H9 (cell line): ENCODE results near the gene ZNF674. TPM values are rescaled to one million over a fixed set of nuclear protein-coding genes. Genes with fewer than 3 reads are reported as not detected.

Experiments used
- DNase-seq: peaks from one replicate; pipeline ENCODE4 v3.0.0-alpha.2; 2017
- H2AFZ ChIP-seq: one replicate; pipeline ENCODE4 v1.6.1; 2013; ENCODE audit warnings: mild to moderate bottlenecking, low read length, control low read depth, moderate library complexity
- H2AK5ac ChIP-seq: 2 replicates; pipeline ENCODE4 v1.6.1; 2013; ENCODE audit warnings: low read length, control low read depth, mixed read lengths; ENCODE audit not compliant: insufficient read length
- H2BK120ac ChIP-seq: one replicate; pipeline ENCODE4 v1.6.1; 2013; ENCODE audit warnings: low read depth, mild to moderate bottlenecking, low read length, control low read depth, inconsistent platforms; ENCODE audit not compliant: poor library complexity, severe bottlenecking
- H2BK12ac ChIP-seq: 2 replicates; pipeline ENCODE4 v1.6.1; 2013; ENCODE audit warnings: low read length, control low read depth, mixed read lengths, low read depth; ENCODE audit not compliant: insufficient read length
- H2BK15ac ChIP-seq: 2 replicates; pipeline ENCODE4 v1.6.1; 2013; ENCODE audit warnings: low read depth, low read length, control low read depth
- H2BK20ac ChIP-seq: one replicate; pipeline ENCODE4 v1.6.1; 2013; ENCODE audit warnings: low read depth, mild to moderate bottlenecking, low read length, control low read depth, inconsistent platforms; ENCODE audit not compliant: poor library complexity, severe bottlenecking
- H2BK5ac ChIP-seq: 2 replicates; pipeline ENCODE4 v1.6.1; 2013; ENCODE audit warnings: low read length, control low read depth, mixed read lengths; ENCODE audit not compliant: insufficient read length
- H3K14ac ChIP-seq: 2 replicates; pipeline ENCODE4 v1.6.1; 2013; ENCODE audit warnings: low read length, control low read depth; ENCODE audit not compliant: insufficient read depth
- H3K18ac ChIP-seq: 2 replicates; pipeline ENCODE4 v1.6.1; 2013; ENCODE audit warnings: low read depth, mild to moderate bottlenecking, mixed read lengths, low read length, control low read depth; ENCODE audit not compliant: insufficient read length
- H3K23ac ChIP-seq: 2 replicates; pipeline ENCODE4 v1.6.1; 2013; ENCODE audit warnings: low read length, control low read depth, mixed read lengths, low read depth; ENCODE audit not compliant: insufficient read length
- H3K23me2 ChIP-seq: 2 replicates; pipeline ENCODE4 v1.6.1; 2013; ENCODE audit warnings: low read depth, mild to moderate bottlenecking, mixed read lengths, low read length, control low read depth; ENCODE audit not compliant: insufficient read length, poor library complexity, severe bottlenecking
- H3K27ac ChIP-seq: 2 replicates; pipeline ENCODE4 v1.5.1; 2013; ENCODE audit warnings: low read length, control low read depth, mixed read lengths, low read depth; ENCODE audit not compliant: insufficient read length
- H3K27me3 ChIP-seq: 2 replicates; pipeline ENCODE4 v1.6.1; 2013; ENCODE audit warnings: low read length, control low read depth, inconsistent platforms; ENCODE audit not compliant: insufficient read depth
- H3K4ac ChIP-seq: 2 replicates; pipeline ENCODE4 v1.6.1; 2013; ENCODE audit warnings: low read depth, mild to moderate bottlenecking, control low read depth, inconsistent platforms, low read length, moderate library complexity
- H3K4me1 ChIP-seq: 2 replicates; pipeline ENCODE4 v1.6.1; 2013; ENCODE audit warnings: low read length, control low read depth, inconsistent platforms; ENCODE audit not compliant: insufficient read depth
- H3K4me2 ChIP-seq: 2 replicates; pipeline ENCODE4 v1.6.1; 2013; ENCODE audit warnings: low read length, control low read depth, mixed read lengths; ENCODE audit not compliant: insufficient read length, insufficient read depth
- H3K56ac ChIP-seq: 2 replicates; pipeline ENCODE4 v1.6.1; 2013; ENCODE audit warnings: low read depth, mild to moderate bottlenecking, mixed read lengths, low read length, control low read depth; ENCODE audit not compliant: insufficient read length
- H3K79me1 ChIP-seq: 2 replicates; pipeline ENCODE4 v1.6.1; 2013; ENCODE audit warnings: low read depth, mild to moderate bottlenecking, moderate library complexity, low read length, control low read depth, inconsistent platforms; ENCODE audit not compliant: insufficient read depth, poor library complexity, severe bottlenecking
- H3K79me2 ChIP-seq: 2 replicates; pipeline ENCODE4 v1.6.1; 2013; ENCODE audit warnings: low read length, control low read depth, inconsistent platforms; ENCODE audit not compliant: insufficient read depth
- H3K9ac ChIP-seq: 2 replicates; pipeline ENCODE4 v1.6.1; 2013; ENCODE audit warnings: low read length, control low read depth, mixed read lengths; ENCODE audit not compliant: insufficient read length; ENCODE audit errors: extremely low read depth
- H3K9me3 ChIP-seq: one replicate; pipeline ENCODE4 v1.6.1; 2013; ENCODE audit warnings: low read depth, low read length, inconsistent platforms; ENCODE audit not compliant: control insufficient read depth
- H3T11ph ChIP-seq: one replicate; pipeline ENCODE4 v1.6.1; 2013; ENCODE audit warnings: mild to moderate bottlenecking, low read length, control low read depth, inconsistent platforms
- H4K20me1 ChIP-seq: one replicate; pipeline ENCODE4 v1.6.1; 2013; ENCODE audit not compliant: control insufficient read depth, insufficient read length, insufficient read depth
- H4K5ac ChIP-seq: 2 replicates; pipeline ENCODE4 v1.6.1; 2013; ENCODE audit warnings: low read depth, mild to moderate bottlenecking, mixed read lengths, low read length, control low read depth; ENCODE audit not compliant: insufficient read length
- H4K8ac ChIP-seq: replicated peaks from 2 replicates; pipeline ENCODE4 v1.6.1; 2013; ENCODE audit warnings: low read length, control low read depth, mixed read lengths, low read depth; ENCODE audit not compliant: insufficient read length
- H4K91ac ChIP-seq: 2 replicates; pipeline ENCODE4 v1.6.1; 2013; ENCODE audit warnings: low read depth, mild to moderate bottlenecking, moderate library complexity, mixed read lengths, low read length, control low read depth; ENCODE audit not compliant: insufficient read length
- H3K27ac Mint-ChIP-seq, 3 experiments: 2 replicates in 2 of 3; 3 replicates in 1 of 3; pipeline ENCODE4 v1.8.0; 2020 to 2021; ENCODE audit warnings: mixed read lengths in 3 of 3, mild to moderate bottlenecking in 1 of 3, moderate library complexity in 1 of 3
- H3K27me3 Mint-ChIP-seq: 2 replicates; pipeline ENCODE4 v1.8.0; 2021; ENCODE audit warnings: low read depth, mild to moderate bottlenecking, moderate library complexity, mixed read lengths
- H3K36me3 Mint-ChIP-seq, 3 experiments: 2 replicates in 2 of 3; 3 replicates in 1 of 3; pipeline ENCODE4 v1.8.0; 2020 to 2021; ENCODE audit warnings: low read depth in 3 of 3, mixed read lengths in 3 of 3; ENCODE audit not compliant: insufficient read depth in 1 of 3
- H3K4me1 Mint-ChIP-seq, 2 experiments: 2 replicates each; pipeline ENCODE4 v1.8.0; 2020; ENCODE audit warnings: mixed read lengths in 2 of 2
- H3K4me3 Mint-ChIP-seq, 2 experiments: 2 replicates in 1 of 2; 3 replicates in 1 of 2; pipeline ENCODE4 v1.8.0; 2020 to 2021; ENCODE audit warnings: mild to moderate bottlenecking in 2 of 2, mixed read lengths in 2 of 2, moderate library complexity in 1 of 2
- H3K9me3 Mint-ChIP-seq, 2 experiments: 2 replicates in 1 of 2; 3 replicates in 1 of 2; pipeline ENCODE4 v1.8.0; 2020; ENCODE audit warnings: mild to moderate bottlenecking in 2 of 2, mixed read lengths in 2 of 2, moderate library complexity in 1 of 2
- CTCF ChIP-seq: fragments of 200-600 bp; sonication (generic); conservative IDR thresholded peaks from 3 replicates; pipeline ENCODE4 v1.8.0; 2021; ENCODE audit warnings: antibody characterized with exemption, mild to moderate bottlenecking
- WGBS: extraction: QIAGEN DNeasy Blood & Tissue Kit; methylation state at CpG from one replicate; pipeline ENCODE4 v1.1.7; 2013; ENCODE audit warnings: missing lambda C conversion rate, low lambda C conversion rate, mixed read lengths; ENCODE audit not compliant: insufficient read length; ENCODE audit errors: extremely low coverage; 5-methylcytosine and 5-hydroxymethylcytosine counted together
- total RNA-seq: library from RNA; stranded (reverse); gene quantifications from 2 replicates; pipeline ENCODE4 v1.2.1, GENCODE V29; 2021

The ZNF674 gene
- total RNA-seq, 1 experiment from 2014 or later, result 10.1 TPM

DNA sequence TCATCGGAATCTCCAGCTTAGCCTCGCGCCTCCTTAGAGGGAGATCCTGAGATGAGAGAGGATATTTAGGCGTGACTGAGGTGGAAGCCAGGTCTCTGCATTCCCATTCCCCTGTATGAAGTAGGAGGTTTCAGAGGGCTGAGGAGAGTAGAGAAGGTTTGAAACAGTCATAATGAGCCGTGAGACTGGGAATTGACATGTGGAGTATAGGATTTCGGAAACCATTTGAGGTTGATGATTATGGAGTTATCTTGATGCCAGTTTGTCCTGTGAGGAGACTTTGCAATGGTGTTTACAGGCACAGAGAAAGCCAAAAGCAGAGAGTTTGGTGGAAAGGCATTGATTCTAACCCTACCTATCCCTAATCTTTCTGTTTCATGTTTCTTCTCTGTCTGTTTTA lies 30.4 kb upstream of the ZNF674 start:
- H3K27me3 ChIP-seq, result no peaks in the 10 kb centered on the region; the same call in 1 of the 2 replicates
- no peak overlapping the region for H3T11ph ChIP-seq
- Mint-ChIP-seq H3K27ac (peak overlapping the region in 1 of 3 experiments; percentile 62; a peak in 2 of 7 replicates), H3K27me3 (peaks cover 6% of the 10 kb centered on the region), H3K36me3 (peaks cover 19 to 47% (median 22%) of the 10 kb centered on the region in 3 experiments; a peak in 6 of 7 replicates), H3K9me3 (peaks cover 67 to 74% of the 10 kb centered on the region in 2 experiments), H3K4me3 (peak overlapping the region; percentile 75 to 93), H3K4me1 (peaks cover 12 to 21% of the 10 kb centered on the region in 2 experiments)
- H3K23ac ChIP-seq, result no peak overlapping the region
- H2BK5ac ChIP-seq, result no peak overlapping the region
- DNase-seq, result no peak
- no peak overlapping the region for H4K5ac ChIP-seq
- H2BK120ac ChIP-seq, result no peak overlapping the region
- no peak overlapping the region for H2BK15ac ChIP-seq
- H3K4me2 ChIP-seq, result peak overlapping the region; percentile 71
- H3K18ac ChIP-seq, result no peak overlapping the region
- no peak overlapping the region for H3K4ac ChIP-seq
- H4K20me1 ChIP-seq, result no peaks in the 10 kb centered on the region
- H2BK12ac ChIP-seq, result no peak overlapping the region
- no peak overlapping the region for H3K56ac ChIP-seq
- H3K23me2 ChIP-seq, result peaks cover 5% of the 10 kb centered on the region
- H3K14ac ChIP-seq, result no peak overlapping the region
- H3K79me1 ChIP-seq, result no peaks in the 10 kb centered on the region
- no CpG with 5 or more reads among the region's 6 CpGs for WGBS
- no peak overlapping the region for H4K91ac ChIP-seq
- no peak for TF ChIP-seq CTCF
- H4K8ac ChIP-seq, result no peak overlapping the region
- H2BK20ac ChIP-seq, result no peak overlapping the region
- no peak overlapping the region for H2AFZ ChIP-seq
- H3K9ac ChIP-seq, result peak overlapping the region; percentile 6
- peaks cover 16% of the 10 kb centered on the region; the same call in 1 of the 2 replicates for H3K79me2 ChIP-seq
- no peak overlapping the region for H2AK5ac ChIP-seq
- H3K4me1 ChIP-seq, result no peaks in the 10 kb centered on the region; the same call in 1 of the 2 replicates
- no peak overlapping the region for H3K27ac ChIP-seq
- peaks cover 5% of the 10 kb centered on the region for H3K9me3 ChIP-seq
